Suprapubic skin (tissue), 4 donors: ENCODE results near the gene SMIM24. TPM values are rescaled to one million over a fixed set of nuclear protein-coding genes. Genes with fewer than 3 reads are reported as not detected.

Experiments used
- DNase-seq, 2 donors: peaks; one replicate each; pipeline ENCODE4 v3.0.0-alpha.2; 2019; ENCODE audit warnings: low spot score in 2 of 2
- H3K27ac ChIP-seq: fragments of 200-600 bp; sonication (generic); one replicate; pipeline ENCODE4 v1.5.1; 2019
- H3K27me3 ChIP-seq: fragments of 200-600 bp; sonication (generic); one replicate; pipeline ENCODE4 v1.5.1; 2019
- H3K36me3 ChIP-seq: fragments of 200-600 bp; sonication (generic); one replicate; pipeline ENCODE4 v1.5.1; 2019
- H3K4me1 ChIP-seq: fragments of 200-600 bp; sonication (generic); one replicate; pipeline ENCODE4 v1.5.1; 2019
- H3K4me3 ChIP-seq: fragments of 200-600 bp; sonication (generic); one replicate; pipeline ENCODE4 v1.5.1; 2019; ENCODE audit warnings: mild to moderate bottlenecking
- H3K9me3 ChIP-seq: fragments of 200-600 bp; sonication (generic); one replicate; pipeline ENCODE4 v1.5.1; 2019
- EP300 ChIP-seq: sonication (generic); formaldehyde crosslinking; IDR thresholded peaks from one replicate; pipeline ENCODE4 v1.6.1; 2017; ENCODE audit warnings: antibody characterized with exemption
- POLR2A ChIP-seq, 2 donors: fragments of 450-650 bp; IDR thresholded peaks; one replicate each; pipeline ENCODE4 v1.6.1; 2017; ENCODE audit warnings: antibody characterized with exemption in 2 of 2, mild to moderate bottlenecking in 2 of 2, moderate library complexity in 2 of 2
- POLR2AphosphoS5 ChIP-seq, 3 donors: sonication (generic); formaldehyde crosslinking; IDR thresholded peaks; one replicate each; pipeline ENCODE4 v1.6.1; 2017; ENCODE audit warnings: antibody characterized with exemption in 3 of 3
- WGBS: methylation state at CpG from one replicate; pipeline ENCODE4 v1.1.5; 2018; 5-methylcytosine and 5-hydroxymethylcytosine counted together
- total RNA-seq, 4 donors: library from RNA; depleted of rRNA; stranded (reverse); fragments of >200 nt; gene quantifications; one replicate each; pipeline ENCODE4 v1.1.0, GENCODE V29; 2016
- TF ChIP-seq, protein P1 (sequence below), 2 donors: fragments of 200-600 bp in 1 of 2; fragments of 450-650 bp in 1 of 2; sonication (generic) in 1 of 2; IDR thresholded peaks; one replicate each; pipeline ENCODE4 v1.5.1; 2016 to 2019; ENCODE audit warnings: antibody characterized with exemption in 2 of 2, mild to moderate bottlenecking in 1 of 2, moderate library complexity in 1 of 2

SMIM24 gene
- total RNA-seq, 4 donors from 2014 or later = 2.1 TPM; not detected in 3

DNA sequence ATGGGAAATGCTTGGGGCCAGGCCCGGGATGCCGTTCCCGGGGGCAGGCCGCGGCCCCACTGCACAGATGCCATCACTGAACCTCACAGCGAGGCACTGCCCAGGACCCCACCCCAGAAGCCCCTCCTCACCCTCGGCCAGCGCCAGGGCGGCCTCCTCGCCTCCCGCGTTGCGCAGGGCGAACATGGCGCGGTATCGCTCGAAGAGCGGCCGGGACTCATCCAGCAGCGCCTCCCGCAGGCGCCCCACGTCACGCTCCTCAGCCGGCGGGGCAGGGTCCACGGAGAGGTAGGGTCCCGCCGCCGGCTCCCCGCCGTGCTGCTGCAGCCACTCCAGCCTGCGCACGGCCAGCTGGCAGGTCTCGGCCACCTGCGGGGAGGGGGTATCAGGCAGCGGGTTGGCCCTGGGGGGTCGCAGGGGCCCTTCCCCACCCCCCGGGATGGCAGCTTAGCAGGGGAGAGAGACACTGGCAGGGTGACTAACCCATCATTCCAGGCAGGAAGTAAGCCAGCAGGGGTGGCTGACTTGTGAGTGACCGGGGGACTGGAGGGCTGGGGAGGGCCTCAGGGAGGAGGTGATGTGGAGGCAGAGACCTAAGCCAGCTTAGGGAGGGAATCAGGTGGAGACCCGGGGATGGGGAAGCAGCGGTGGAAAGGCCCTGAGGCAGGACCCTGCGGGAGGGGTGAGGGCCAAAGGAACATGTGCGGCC lies 12.0 kb upstream of the SMIM24 start:
- Histone ChIP-seq H3K4me3 (no peak overlapping the region), H3K36me3 (peaks cover 64% of the 10 kb centered on the region), H3K27me3 (no peaks in the 10 kb centered on the region), H3K9me3 (no peaks in the 10 kb centered on the region), H3K4me1 (peaks cover under 1% of the 10 kb centered on the region), H3K27ac (no peak overlapping the region)
- no peak for TF ChIP-seq EP300
- TF ChIP-seq POLR2AphosphoS5 (IDR thresholded peaks at IDR 0.05) = no peak
- no peak for TF ChIP-seq POLR2A (IDR thresholded peaks at IDR 0.05)
- TF ChIP-seq, protein P1, sequence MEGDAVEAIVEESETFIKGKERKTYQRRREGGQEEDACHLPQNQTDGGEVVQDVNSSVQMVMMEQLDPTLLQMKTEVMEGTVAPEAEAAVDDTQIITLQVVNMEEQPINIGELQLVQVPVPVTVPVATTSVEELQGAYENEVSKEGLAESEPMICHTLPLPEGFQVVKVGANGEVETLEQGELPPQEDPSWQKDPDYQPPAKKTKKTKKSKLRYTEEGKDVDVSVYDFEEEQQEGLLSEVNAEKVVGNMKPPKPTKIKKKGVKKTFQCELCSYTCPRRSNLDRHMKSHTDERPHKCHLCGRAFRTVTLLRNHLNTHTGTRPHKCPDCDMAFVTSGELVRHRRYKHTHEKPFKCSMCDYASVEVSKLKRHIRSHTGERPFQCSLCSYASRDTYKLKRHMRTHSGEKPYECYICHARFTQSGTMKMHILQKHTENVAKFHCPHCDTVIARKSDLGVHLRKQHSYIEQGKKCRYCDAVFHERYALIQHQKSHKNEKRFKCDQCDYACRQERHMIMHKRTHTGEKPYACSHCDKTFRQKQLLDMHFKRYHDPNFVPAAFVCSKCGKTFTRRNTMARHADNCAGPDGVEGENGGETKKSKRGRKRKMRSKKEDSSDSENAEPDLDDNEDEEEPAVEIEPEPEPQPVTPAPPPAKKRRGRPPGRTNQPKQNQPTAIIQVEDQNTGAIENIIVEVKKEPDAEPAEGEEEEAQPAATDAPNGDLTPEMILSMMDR (IDR thresholded peaks at IDR 0.05) = no peak
- WGBS = 88% methylated on average over 10 of the region's 45 CpGs
- no peak for DNase-seq

DNA sequence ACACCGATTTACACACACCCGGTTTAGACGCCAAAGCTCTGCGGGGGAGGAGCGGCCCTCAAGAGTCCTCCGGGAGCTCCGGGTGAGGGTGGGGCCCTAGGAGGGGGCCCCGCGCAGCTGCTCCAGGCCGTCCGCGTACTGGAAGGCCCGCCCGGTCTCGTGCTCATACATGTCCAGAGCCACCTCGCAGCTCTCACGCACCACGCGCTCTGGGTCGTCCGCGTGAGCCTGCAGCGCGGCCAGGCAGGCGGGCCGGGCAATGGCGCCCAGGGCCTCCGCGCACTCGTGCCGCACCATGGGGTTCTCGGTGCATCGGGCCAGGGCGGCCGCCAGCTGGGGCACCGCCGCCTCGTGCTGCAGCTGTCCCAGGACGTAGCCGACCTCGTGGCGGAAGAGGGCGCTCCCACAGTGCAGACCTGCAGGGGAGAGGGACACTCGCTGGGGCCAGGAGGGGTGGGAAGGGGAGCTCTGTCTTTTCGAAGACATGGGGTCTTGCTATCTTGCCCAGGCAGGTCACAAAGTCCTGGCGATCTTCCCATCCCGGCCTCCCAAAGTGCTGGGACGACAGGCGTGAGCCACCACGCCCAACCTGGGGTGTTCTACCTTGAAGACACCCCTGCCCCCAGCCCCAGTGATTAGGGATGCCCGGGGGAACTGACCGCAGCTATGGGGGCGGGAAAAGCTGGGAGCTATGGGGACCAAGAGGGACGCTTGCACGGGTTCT lies 11.2 kb upstream of the SMIM24 start:
- DNase-seq = no peak
- Histone ChIP-seq H3K4me1 (no peaks in the 10 kb centered on the region), H3K36me3 (peaks cover 61% of the 10 kb centered on the region), H3K27ac (no peak overlapping the region), H3K9me3 (no peaks in the 10 kb centered on the region), H3K4me3 (no peak overlapping the region), H3K27me3 (no peaks in the 10 kb centered on the region)
- WGBS = 76% methylated on average over 30 of the region's 55 CpGs
- TF ChIP-seq, protein P1 (IDR thresholded peaks at IDR 0.05) = no peak
- TF ChIP-seq EP300 (no peak), POLR2AphosphoS5 (IDR thresholded peaks at IDR 0.05) (no peak), POLR2A (IDR thresholded peaks at IDR 0.05) (no peak)

DNA sequence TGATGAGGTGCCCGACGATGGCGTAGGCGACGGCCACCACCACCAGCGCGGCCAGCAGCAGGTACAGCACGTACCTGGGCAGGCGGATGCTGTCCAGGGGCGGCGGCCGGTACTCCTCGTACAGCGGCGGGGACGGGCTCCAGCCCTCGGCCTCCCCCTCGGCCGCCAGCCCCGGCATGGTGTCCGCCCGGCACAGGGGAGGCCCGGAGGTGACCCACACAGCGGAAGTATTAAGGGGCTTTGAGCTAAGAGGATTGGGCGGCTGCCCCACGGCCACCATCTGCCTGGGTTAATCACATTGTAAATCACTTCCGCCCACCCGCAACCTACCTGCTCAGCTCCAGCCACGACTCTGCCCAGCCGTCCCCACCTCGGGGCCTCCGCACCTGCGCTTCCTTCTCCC lies 2.9 kb upstream of the SMIM24 start, which contains the start of gene SMIM44:
Gene SMIM44, minus strand, starts transcription at position 216 of the 403 bp plus-strand sequence. Its CDS starts 38 bp downstream, at position 178.
- no peak within 1 kb of the TSS for H3K4me3 ChIP-seq
- DNase-seq = no peak

DNA sequence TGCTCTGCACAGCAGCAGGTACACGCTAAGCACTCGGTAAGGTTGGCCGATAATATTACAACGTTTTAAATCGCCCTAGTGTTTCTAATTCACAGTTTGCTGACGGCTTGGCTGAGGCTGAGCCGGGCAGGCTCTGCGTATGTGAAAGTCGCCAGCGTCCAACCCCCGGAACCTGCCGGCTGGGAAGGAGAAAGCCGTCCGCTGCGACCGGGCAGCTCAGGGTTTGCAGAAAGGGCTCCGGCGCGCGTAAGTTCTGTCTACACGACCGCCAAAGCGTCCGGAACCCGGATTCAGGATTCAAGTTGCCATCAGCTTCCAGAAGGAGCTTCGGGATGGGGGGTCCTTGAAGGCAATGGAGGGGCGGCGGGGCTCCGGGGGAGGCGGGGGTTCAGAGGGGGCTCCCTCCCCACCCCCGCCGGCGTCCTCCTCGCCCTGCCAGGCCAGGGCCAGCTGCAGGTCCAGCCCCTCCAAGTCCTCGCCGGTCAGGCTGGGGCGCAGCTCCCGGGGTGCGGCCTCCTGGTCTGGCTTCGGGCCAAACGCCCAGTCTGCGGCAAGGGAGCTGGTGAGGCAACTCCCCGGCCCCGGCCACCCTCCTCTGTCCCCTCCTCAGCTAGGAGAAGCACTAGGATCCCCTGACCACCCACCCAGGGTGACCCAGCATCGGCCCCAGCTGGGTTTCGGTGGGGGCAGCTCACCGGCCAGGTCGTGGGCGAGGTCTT lies 2.3 kb upstream of the SMIM24 start:
- WGBS = 69% methylated on average over 14 of the region's 49 CpGs
- Histone ChIP-seq H3K36me3 (no peaks in the 10 kb centered on the region), H3K4me3 (no peak overlapping the region), H3K27ac (no peak overlapping the region), H3K4me1 (no peaks in the 10 kb centered on the region), H3K9me3 (no peaks in the 10 kb centered on the region), H3K27me3 (peaks cover 59% of the 10 kb centered on the region)
- DNase-seq = no peak
- TF ChIP-seq, protein P1 (IDR thresholded peaks at IDR 0.05) = no peak
- TF ChIP-seq POLR2AphosphoS5 (IDR thresholded peaks at IDR 0.05) (no peak), POLR2A (IDR thresholded peaks at IDR 0.05) (no peak), EP300 (no peak)

More for the DNA sequence above, 2.9 kb upstream of the SMIM24 start, which contains the start of gene SMIM44:
- H3K4me1 ChIP-seq = no peaks in the 10 kb centered on the region
- H3K36me3 ChIP-seq = no peaks in the 10 kb centered on the region
- TF ChIP-seq, protein P1 (IDR thresholded peaks at IDR 0.05) = no peak
- no peak for TF ChIP-seq POLR2AphosphoS5 (IDR thresholded peaks at IDR 0.05)
- no peak for TF ChIP-seq POLR2A (IDR thresholded peaks at IDR 0.05)
- TF ChIP-seq EP300 = no peak
- no peak within 1 kb of the TSS for H3K27ac ChIP-seq
- peaks cover 59% of the 10 kb centered on the region for H3K27me3 ChIP-seq
- no peaks in the 10 kb centered on the region for H3K9me3 ChIP-seq
- 41% methylated on average over 11 of the region's 33 CpGs for WGBS
